Keratinocyte (primary cell): ENCODE results near the gene SLC25A10. TPM values are rescaled to one million over a fixed set of nuclear protein-coding genes. Genes with fewer than 3 reads are reported as not detected.
A peak's percentile ranks its signal among the peaks of the same experiment; 100 is the strongest.

Source experiments
- DNase-seq: peaks from one replicate; pipeline ENCODE4 v3.0.0-alpha.2; 2011; ENCODE audit warnings: low read depth, missing footprints, low spot score
- FAIRE-seq: peaks from 2 replicates; lab custom pipeline; 2011; peaks lifted over from hg19 to GRCh38; lab: Jason Lieb, UNC
- H2AFZ ChIP-seq: 2 replicates; pipeline ENCODE4 v1.6.0; 2012; ENCODE audit warnings: low read length, control low read depth, inconsistent platforms; ENCODE audit not compliant: control insufficient read depth
- H3K27ac ChIP-seq: 2 replicates; pipeline ENCODE4 v1.5.1; 2011; ENCODE audit warnings: low read length; ENCODE audit not compliant: control insufficient read depth, insufficient read depth
- H3K27me3 ChIP-seq: 3 replicates; pipeline ENCODE4 v1.6.0; 2011; ENCODE audit warnings: low read length; ENCODE audit not compliant: control insufficient read depth, insufficient read depth; ENCODE audit errors: extremely low read depth
- H3K36me3 ChIP-seq, 2 experiments: 2 replicates in 1 of 2; 3 replicates in 1 of 2; pipeline ENCODE4 v1.5.1; 2011; ENCODE audit warnings: low read length in 2 of 2, mild to moderate bottlenecking in 1 of 2; ENCODE audit not compliant: control insufficient read depth in 2 of 2, insufficient read depth in 2 of 2; ENCODE audit errors: extremely low read depth in 1 of 2
- H3K4me1 ChIP-seq: 3 replicates; pipeline ENCODE4 v1.5.1; 2011; ENCODE audit warnings: low read length; ENCODE audit not compliant: control insufficient read depth, insufficient read depth; ENCODE audit errors: extremely low read depth
- H3K4me2 ChIP-seq: 3 replicates; pipeline ENCODE4 v1.6.0; 2011; ENCODE audit warnings: low read depth, low read length; ENCODE audit not compliant: control insufficient read depth, insufficient read depth; ENCODE audit errors: extremely low read depth
- H3K4me3 ChIP-seq, 3 experiments: fragments of 200-600 bp in 1 of 3; sonication (generic) in 1 of 3; 2 replicates in 2 of 3; 3 replicates in 1 of 3; pipeline ENCODE4 v1.5.1; 2011 to 2016; ENCODE audit warnings: low read length in 3 of 3, mild to moderate bottlenecking in 3 of 3, control low read depth in 2 of 3, inconsistent platforms in 1 of 3, low read depth in 1 of 3, mixed read lengths in 1 of 3, mixed run types in 1 of 3, moderate library complexity in 1 of 3; ENCODE audit not compliant: control insufficient read depth in 2 of 3, insufficient read depth in 2 of 3; ENCODE audit errors: extremely low read depth in 1 of 3
- H3K79me2 ChIP-seq: 2 replicates; pipeline ENCODE4 v1.6.0; 2012; ENCODE audit warnings: low read length; ENCODE audit not compliant: control insufficient read depth, insufficient read depth
- H3K9ac ChIP-seq: 3 replicates; pipeline ENCODE4 v1.6.0; 2011; ENCODE audit warnings: low read length; ENCODE audit not compliant: control insufficient read depth, insufficient read depth; ENCODE audit errors: extremely low read depth
- H3K9me1 ChIP-seq: 3 replicates; pipeline ENCODE4 v1.6.0; 2011; ENCODE audit warnings: low read length; ENCODE audit not compliant: control insufficient read depth, insufficient read depth; ENCODE audit errors: extremely low read depth
- H3K9me3 ChIP-seq: 2 replicates; pipeline ENCODE4 v1.5.1; 2012; ENCODE audit warnings: low read depth, low read length; ENCODE audit not compliant: control insufficient read depth
- H4K20me1 ChIP-seq: 3 replicates; pipeline ENCODE4 v1.6.0; 2011; ENCODE audit warnings: low read length; ENCODE audit not compliant: control insufficient read depth, insufficient read depth; ENCODE audit errors: extremely low read depth
- CTCF ChIP-seq, 3 experiments: IDR thresholded peaks in 1 of 3; conservative IDR thresholded peaks in 1 of 3; optimal IDR thresholded peaks in 1 of 3; 2 replicates in 2 of 3; 3 replicates in 1 of 3; pipeline versions ENCODE3 to v1.5.1; 2011; ENCODE audit warnings: low read length in 3 of 3, mild to moderate bottlenecking in 3 of 3, moderate library complexity in 2 of 3, control low read depth in 1 of 3, inconsistent platforms in 1 of 3; ENCODE audit not compliant: insufficient read depth in 2 of 3; ENCODE audit errors: extremely low read depth in 1 of 3
- EZH2 ChIP-seq: IDR thresholded peaks from one replicate; pipeline ENCODE4 v1.6.1; 2012; ENCODE audit warnings: inconsistent platforms, mild to moderate bottlenecking, low read length, moderate library complexity
- dilution Hi-C: fragments of 300-500 bp; cut with MboI; formaldehyde crosslinking; loops from one replicate; pipeline ENCODE4 v1.7.0; 2020; ENCODE audit warnings: low sequenced_read_pairs; ENCODE audit not compliant: extremely low pct_ligation_motif_present
- polyA plus RNA-seq, 5 experiments: library from polyadenylated mRNA; depleted of rRNA in 3 of 5; stranded (reverse) in 3 of 5; stranded (forward) in 1 of 5; unstranded in 1 of 5; fragments of >200 nt; gene quantifications; 1 replicate in 1 of 5; 2 replicates in 3 of 5; 3 replicates in 1 of 5; pipeline versions ENCODE4 v1.2.1 to v1.2.3, GENCODE V29; 2011 to 2012; ENCODE audit warnings: missing spikeins in 2 of 5, low read depth in 1 of 5, low replicate concordance in 1 of 5

The SLC25A10 gene
- polyA plus RNA-seq, 1 donor (not counting 4 experiments of a cell fraction or from before 2014, with no cell fraction given), result 12.7 TPM

GRCh38 chr17:81713004-81713555 lies 996 bp downstream of the SLC25A10 start:
- no peak for FAIRE-seq
- no peak overlapping the region for H2AFZ ChIP-seq

DNA sequence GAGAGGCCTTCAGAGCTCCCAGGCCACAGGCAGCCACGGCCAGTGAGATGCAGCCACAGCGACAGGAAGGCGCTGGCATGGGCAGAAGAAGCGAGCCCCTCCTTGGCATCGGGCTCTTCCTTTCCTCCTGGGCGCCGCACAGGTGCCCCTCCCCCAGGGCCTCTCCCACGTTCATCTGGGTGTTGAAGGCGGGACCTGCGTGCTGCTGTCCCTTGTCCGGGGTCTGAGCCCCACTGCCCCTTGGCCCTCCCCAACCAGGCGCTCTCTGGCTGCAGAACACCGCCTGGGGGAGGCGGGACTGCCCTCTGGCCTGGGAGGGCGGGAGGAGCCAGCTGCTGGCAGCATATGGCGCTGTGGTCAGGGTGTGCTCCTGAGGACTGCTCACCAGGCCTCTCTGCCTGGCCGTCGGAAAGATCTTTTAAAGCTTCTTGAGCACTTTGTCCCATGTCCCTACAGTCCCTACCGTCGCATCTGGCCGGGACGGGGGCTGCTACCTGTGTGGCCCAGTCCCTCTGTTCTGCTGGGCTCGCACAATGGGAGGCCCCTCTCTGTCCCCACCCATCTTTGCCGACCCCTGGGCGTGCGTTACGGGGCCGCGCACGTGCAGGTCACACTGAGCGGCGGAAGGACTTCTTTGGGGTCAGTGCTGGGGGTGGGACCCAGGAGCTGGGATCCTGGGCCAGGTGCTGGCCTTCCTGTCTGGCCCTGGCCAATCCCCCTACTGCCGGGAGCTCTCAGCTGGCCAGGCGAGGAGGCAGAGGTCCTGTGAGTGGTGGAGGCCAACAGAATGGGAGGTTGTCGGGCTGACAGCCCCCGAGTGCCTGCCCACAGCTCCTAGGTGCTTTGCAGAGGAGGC lies 1.7 kb downstream of the SLC25A10 start:
- no peak overlapping the region for H2AFZ ChIP-seq
- peaks cover 3 to 9% of the 10 kb centered on the region in 2 experiments for H3K36me3 ChIP-seq
- H3K9ac ChIP-seq, result peak overlapping the region; percentile 63
- peak overlapping the region; percentile 57 to 72 (median 72) for H3K4me3 ChIP-seq
- H3K79me2 ChIP-seq, result peaks cover 21% of the 10 kb centered on the region
- H3K9me1 ChIP-seq, result no peaks in the 10 kb centered on the region
- no peak for FAIRE-seq
- H3K4me1 ChIP-seq, result peaks cover 23% of the 10 kb centered on the region
- no peaks in the 10 kb centered on the region for H4K20me1 ChIP-seq
- dilution Hi-C loops, result no loop called here
- peak overlapping the region; percentile 98 for H3K4me2 ChIP-seq
- H3K27ac ChIP-seq, result no peak overlapping the region
- TF ChIP-seq EZH2 (no peak), CTCF (optimal IDR thresholded peaks at IDR 0.05 in 1 of 3, IDR thresholded peaks at IDR 0.05 in 1 of 3, conservative IDR thresholded peaks at IDR 0.05 in 1 of 3; ENCODE audit: extremely low read depth in 1 of 3, insufficient read depth in 2 of 3, low read length in 3 of 3) (no peak)
- no peaks in the 10 kb centered on the region for H3K27me3 ChIP-seq
- DNase-seq, result no peak
- H3K9me3 ChIP-seq, result no peaks in the 10 kb centered on the region

More at GRCh38 chr17:81713004-81713555, 996 bp downstream of the SLC25A10 start:
- dilution Hi-C loops, result no loop called here
- Histone ChIP-seq H3K27me3 (no peaks in the 10 kb centered on the region), H3K4me2 (peak overlapping the region; percentile 98), H3K4me1 (peaks cover 23% of the 10 kb centered on the region), H3K27ac (peak overlapping the region; percentile 40), H3K9me1 (no peaks in the 10 kb centered on the region), H3K36me3 (peaks cover 9 to 10% of the 10 kb centered on the region in 2 experiments), H3K4me3 (peak overlapping the region; percentile 57 to 72 (median 72)), H3K79me2 (peaks cover 21% of the 10 kb centered on the region), H3K9ac (peak overlapping the region; percentile 63), H3K9me3 (no peaks in the 10 kb centered on the region), H4K20me1 (no peaks in the 10 kb centered on the region)
- no peak for TF ChIP-seq EZH2
- no peak for TF ChIP-seq CTCF (optimal IDR thresholded peaks at IDR 0.05 in 1 of 3, IDR thresholded peaks at IDR 0.05 in 1 of 3, conservative IDR thresholded peaks at IDR 0.05 in 1 of 3; ENCODE audit: extremely low read depth in 1 of 3, insufficient read depth in 2 of 3, low read length in 3 of 3)
- no peak for DNase-seq
